Umbilical cord (tissue), 2 donors: ENCODE results near the gene TMEM165. TPM values are rescaled to one million over a fixed set of nuclear protein-coding genes. Genes with fewer than 3 reads are reported as not detected.
A peak's percentile ranks its signal among the peaks of the same experiment; 100 is the strongest.

Source experiments
- DNase-seq: peaks from one replicate; pipeline ENCODE4 v3.0.0-alpha.2; 2015; ENCODE audit warnings: low spot score
- total RNA-seq: library from RNA; depleted of rRNA; stranded (reverse); fragments of >200 nt; gene quantifications from one replicate; pipeline ENCODE4 v1.2.3, GENCODE V29; 2014; ENCODE audit warnings: low replicate concordance; ENCODE audit not compliant: insufficient read depth

Gene TMEM165
- total RNA-seq, 1 donor from 2014 or later: 225 TPM

- DNase-seq: no peak
These were observed 10.8 kb downstream of the TMEM165 start for GRCh38 chr4:55406545-55406944.

GRCh38 chr4:55407119-55407518 lies 11.4 kb downstream of the TMEM165 start:
- no peak for DNase-seq

GRCh38 chr4:55407764-55408163 lies 12.0 kb downstream of the TMEM165 start:
- no peak for DNase-seq

- DNase-seq: peak; percentile 44
These were observed 13.9 kb downstream of the TMEM165 start for GRCh38 chr4:55409468-55410171.

DNA sequence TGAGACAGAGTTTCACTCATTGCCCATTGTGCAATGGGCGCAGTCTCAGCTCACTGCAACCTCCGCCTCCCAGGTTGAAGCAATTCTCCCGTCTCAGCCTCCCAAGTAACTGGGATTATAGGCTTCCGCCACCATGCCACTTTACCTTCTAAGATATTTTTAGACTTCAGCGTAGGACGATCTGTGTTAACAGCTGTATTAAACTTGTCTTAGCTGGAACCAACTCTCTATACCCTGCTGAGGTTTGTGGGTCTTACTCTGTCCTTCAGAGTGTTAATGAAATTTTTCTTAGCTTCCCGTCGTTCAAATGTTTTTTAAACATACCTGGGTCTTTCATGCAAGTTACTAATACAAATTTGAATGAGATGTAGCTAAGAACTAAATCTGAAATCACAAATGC lies 14.7 kb downstream of the TMEM165 start:
- DNase-seq: no peak

DNA sequence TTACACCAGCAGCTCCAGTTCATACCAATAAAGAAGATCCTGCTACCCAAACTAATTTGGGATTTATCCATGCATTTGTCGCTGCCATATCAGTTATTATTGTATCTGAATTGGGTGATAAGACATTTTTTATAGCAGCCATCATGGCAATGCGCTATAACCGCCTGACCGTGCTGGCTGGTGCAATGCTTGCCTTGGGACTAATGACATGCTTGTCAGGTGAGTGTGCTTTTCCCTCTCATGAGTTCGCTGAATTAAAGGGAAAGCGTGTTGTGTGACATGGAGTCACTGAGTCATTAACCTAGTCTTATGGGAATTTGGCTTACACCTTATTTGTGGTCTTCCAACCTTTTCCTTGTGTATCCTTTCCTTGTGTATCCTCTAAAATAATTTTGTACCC lies 15.9 kb downstream of the TMEM165 start:
- DNase-seq: no peak

GRCh38 chr4:55416176-55416575 lies 20.4 kb downstream of the TMEM165 start:
- DNase-seq: no peak

- DNase-seq: no peak
These were observed 29.0 kb downstream of the TMEM165 start for GRCh38 chr4:55424791-55425190.

- DNase-seq: no peak
These were observed 36.1 kb downstream of the TMEM165 start for GRCh38 chr4:55431710-55432336.

DNA sequence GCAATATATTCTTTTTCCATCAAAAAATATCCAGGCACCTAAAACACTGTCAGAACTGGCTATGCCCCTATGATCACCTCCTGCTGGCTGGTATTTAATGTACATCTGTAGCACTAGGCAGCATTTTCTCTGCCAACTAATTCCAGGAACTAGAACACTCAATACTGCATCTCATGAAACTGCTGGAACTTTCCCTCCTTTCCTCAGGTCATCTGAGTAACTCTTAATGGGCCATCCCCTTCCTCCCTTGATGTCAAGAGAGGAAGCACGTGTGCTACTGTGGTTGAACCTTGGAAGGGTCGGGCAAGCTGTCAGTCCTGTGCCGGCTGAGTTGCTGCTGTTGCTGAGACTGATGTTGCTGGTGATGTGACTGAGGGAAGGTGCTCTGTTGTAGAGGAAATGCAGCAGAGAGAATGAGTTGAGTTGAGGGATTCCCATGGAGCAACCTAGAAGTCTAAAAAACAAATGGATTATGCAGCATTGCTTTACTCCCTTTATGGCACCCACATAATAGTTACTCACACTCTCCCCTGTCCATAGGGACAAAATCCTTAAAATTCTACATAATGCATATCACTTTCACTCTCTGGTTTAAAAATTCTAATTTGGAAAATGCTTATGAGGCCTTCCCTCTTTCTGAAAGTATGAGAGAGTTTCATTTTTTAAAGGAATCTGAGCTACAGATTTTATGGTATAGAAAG lies 39.5 kb downstream of the TMEM165 start:
- peak; percentile 16 for DNase-seq

DNA sequence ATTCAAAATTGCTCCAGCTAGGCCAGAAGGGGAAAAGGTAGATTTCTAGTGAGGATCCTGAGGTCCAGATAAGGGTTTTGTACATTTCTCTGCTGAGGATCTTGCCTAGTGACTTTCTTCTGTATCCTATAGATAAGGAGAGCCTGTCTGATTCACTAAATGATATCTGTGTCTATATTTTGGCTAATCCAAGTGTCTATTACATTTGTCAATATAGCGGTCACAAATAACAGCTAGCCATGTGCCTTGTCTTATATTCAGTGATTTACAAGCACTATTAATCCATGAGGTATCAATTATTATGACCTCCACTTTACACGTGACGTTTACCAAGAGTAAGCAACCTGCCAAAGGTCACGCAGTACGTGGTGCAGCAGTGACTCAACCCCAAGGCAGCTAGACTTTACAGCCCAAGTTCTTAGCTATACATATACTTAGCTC lies 41.6 kb downstream of the TMEM165 start:
- DNase-seq: no peak

- no peak for DNase-seq
These were observed 42.1 kb downstream of the TMEM165 start for GRCh38 chr4:55437823-55438222.

DNA sequence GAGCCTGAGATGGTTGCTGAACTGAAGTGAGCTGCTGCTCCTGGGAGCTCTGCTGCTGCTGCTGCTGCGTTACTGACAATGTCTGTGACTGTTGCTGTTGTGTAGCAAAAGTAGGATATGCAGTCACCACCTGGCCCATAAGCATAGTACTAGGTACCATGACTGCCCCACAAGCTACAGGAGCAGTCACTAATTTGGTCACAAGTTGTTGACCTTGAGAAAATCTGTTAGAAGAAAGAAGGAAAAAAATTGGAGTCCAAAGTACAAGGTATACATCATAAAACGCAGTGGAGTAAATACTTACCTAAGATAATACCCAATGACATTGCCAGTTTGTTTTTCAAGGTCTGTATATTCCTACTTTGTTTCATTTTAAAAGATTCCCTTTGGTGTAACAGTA lies 42.6 kb downstream of the TMEM165 start:
- DNase-seq: no peak

- no peak for DNase-seq
These were observed 43.3 kb downstream of the TMEM165 start for GRCh38 chr4:55439023-55439422.

- DNase-seq: no peak
These were observed 45.0 kb downstream of the TMEM165 start for GRCh38 chr4:55440786-55441185.

DNA sequence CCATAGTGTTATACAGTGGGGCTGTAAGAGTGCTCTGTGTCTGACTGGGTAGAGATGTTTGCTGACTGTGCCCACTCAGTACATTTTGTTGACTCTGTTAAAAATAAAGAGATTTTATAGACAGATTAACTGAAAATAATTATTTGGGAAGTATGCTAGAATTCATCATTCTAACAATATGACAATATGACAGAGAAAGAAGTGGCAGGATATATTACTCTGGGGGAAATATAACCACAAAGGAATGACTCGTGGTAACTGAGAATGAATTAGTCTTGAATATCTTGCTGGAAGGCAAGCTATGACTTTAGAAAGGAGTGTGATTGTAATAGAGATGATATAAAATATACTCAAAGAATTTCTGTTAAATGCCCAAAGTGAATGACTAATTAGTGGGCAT lies 46.8 kb downstream of the TMEM165 start:
- no peak for DNase-seq

DNA sequence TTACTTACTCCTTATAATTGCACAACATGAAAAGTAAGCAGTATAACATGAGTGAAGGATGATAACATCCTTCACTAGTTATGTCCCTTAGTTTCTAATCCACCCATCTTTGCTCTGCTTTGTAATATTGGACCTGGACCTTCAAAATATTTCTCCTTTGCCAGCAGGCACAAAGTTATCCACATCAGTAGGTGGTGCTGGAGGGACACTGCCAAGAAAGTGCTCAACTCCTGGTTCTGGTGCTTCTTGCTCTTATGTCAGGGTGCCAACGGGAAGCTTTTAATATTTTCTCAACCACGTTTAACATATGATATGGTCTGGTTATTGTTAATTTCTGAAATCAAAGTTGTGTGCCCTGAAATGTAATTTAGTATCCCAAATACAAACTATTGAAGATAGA lies 49.1 kb downstream of the TMEM165 start:
- peak; percentile 34 for DNase-seq

- no peak for DNase-seq
These were observed 50.3 kb downstream of the TMEM165 start for GRCh38 chr4:55445921-55446577.

DNA sequence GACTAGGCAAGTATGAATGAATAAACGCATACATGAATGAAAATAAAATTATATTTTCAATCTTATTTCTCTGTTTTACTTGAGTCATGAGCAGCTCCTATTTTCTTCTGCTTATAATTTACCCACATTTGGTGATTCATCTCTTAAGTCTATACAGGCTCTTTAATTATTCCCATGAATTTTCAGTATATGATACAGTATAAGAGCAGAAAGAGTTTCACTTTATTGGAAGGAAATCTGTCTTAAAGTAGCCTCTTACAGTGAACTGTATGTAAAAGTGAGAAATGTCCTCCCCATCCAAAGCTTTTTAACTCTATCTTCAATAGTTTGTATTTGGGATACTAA lies 50.8 kb downstream of the TMEM165 start:
- DNase-seq: no peak

DNA sequence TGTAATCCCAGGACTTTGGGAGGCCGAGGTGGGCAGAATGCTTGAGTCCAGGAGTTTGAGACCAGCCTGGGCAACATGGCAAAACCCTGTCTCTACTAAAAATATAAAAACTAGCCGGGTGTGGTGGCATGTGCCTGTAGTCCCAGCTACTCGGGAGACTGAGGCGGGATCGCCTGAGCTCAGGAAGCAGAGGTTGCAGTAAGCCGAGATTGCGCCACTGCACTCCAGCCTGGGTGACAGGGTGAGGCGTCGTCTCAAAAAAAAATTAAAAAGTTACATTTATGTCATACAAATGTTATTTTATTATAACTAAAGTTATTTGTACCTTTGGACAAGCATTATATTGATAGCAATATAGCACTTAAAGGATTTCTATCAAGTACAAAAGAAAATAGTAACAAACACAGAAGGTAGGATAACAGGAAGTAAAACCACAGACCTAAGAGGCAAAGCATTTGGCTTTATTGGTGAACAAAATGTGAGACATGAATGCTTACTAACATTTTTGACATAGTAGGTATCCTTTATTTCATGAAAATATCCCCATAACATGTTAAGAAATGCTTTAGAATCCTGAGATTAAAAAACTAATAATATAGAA lies 51.5 kb downstream of the TMEM165 start:
- no peak for DNase-seq

DNA sequence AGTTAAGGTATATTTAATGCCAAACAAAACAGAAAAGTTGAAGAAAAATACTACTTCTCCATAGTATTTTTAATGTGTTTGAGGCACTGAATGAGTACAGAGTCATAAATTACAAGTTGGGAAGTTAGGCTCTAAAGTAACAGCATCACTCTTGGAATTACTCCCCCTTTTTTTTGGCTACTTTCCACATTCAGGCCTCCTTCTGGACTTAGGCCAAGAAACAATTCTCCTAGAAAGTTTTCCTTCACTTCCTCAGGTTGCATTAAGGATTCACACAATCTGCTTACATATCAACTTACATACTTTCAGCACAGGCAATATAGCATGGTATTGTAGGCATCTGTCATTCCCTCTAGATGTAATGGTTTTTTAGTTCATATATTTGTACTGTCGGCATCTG lies 52.1 kb downstream of the TMEM165 start:
- DNase-seq: peak; percentile 22

- no peak for DNase-seq
These were observed 54.8 kb downstream of the TMEM165 start for GRCh38 chr4:55450566-55450965.
